Mononuclear cell (primary cell): Measurements from ENCODE around the gene P4HB. TPM values are rescaled to one million over a fixed set of nuclear protein-coding genes. Genes with fewer than 3 reads are reported as not detected.

Experiments used
- total RNA-seq: library from RNA; depleted of rRNA; stranded (reverse); fragments of >200 nt; gene quantifications from one replicate; pipeline ENCODE4 v1.2.3, GENCODE V29; 2012

P4HB gene
- total RNA-seq, 1 donor: 239 TPM

Other genes with a start within 250 kb of the P4HB start
- gene NPLOC4, start 223.4 kb downstream of the P4HB start, total RNA-seq: 46.5 TPM
- 0.10 TPM for gene TSPAN10, start 223.3 kb downstream of the P4HB start, total RNA-seq
- gene PDE6G, start 204.0 kb downstream of the P4HB start, total RNA-seq: 2.1 TPM
- gene OXLD1, start 193.9 kb downstream of the P4HB start, total RNA-seq: 19.3 TPM
- gene CCDC137, start 193.8 kb downstream of the P4HB start, total RNA-seq: 4.4 TPM
- gene ARL16, start 176.7 kb downstream of the P4HB start, total RNA-seq: 15.5 TPM
- gene HGS, start 176.5 kb downstream of the P4HB start, total RNA-seq: 57.0 TPM
- gene MRPL12, start 157.2 kb downstream of the P4HB start, total RNA-seq: 3.7 TPM
- 1.5 TPM for gene SLC25A10, start 148.3 kb downstream of the P4HB start, total RNA-seq
- gene GCGR, start 56.4 kb downstream of the P4HB start, total RNA-seq: not detected
- gene MCRIP1, start 27.2 kb downstream of the P4HB start, total RNA-seq: 32.3 TPM
- not detected for gene PPP1R27, start 25.5 kb downstream of the P4HB start, total RNA-seq
- 189 TPM for gene ARHGDIA, start 10.8 kb upstream of the P4HB start, total RNA-seq
- gene ALYREF, start 31.1 kb upstream of the P4HB start, total RNA-seq: 77.9 TPM
- gene ANAPC11, start 31.2 kb upstream of the P4HB start, total RNA-seq: 36.3 TPM
- gene NPB, start 41.7 kb upstream of the P4HB start, total RNA-seq: 0.10 TPM
- gene PCYT2, start 50.9 kb upstream of the P4HB start, total RNA-seq: 10.6 TPM
- 21.6 TPM for gene SIRT7, start 57.6 kb upstream of the P4HB start, total RNA-seq
- gene MAFG, start 67.2 kb upstream of the P4HB start, total RNA-seq: 14.9 TPM
- gene PYCR1, start 76.8 kb upstream of the P4HB start, total RNA-seq: 0.52 TPM
- not detected for gene MYADML2, start 86.7 kb upstream of the P4HB start, total RNA-seq
- gene NOTUM, start 100.7 kb upstream of the P4HB start, total RNA-seq: not detected
- 10.3 TPM for gene ASPSCR1, start 117.1 kb upstream of the P4HB start, total RNA-seq
- 18.6 TPM for gene CENPX, start 162.3 kb upstream of the P4HB start, total RNA-seq
- 5.5 TPM for gene LRRC45, start 162.8 kb upstream of the P4HB start, total RNA-seq
- gene RAC3, start 171.1 kb upstream of the P4HB start, total RNA-seq: 0.63 TPM
- 25.2 TPM for gene DCXR, start 177.2 kb upstream of the P4HB start, total RNA-seq
- gene RFNG, start 191.3 kb upstream of the P4HB start, total RNA-seq: 13.7 TPM
- gene GPS1, start 191.4 kb upstream of the P4HB start, total RNA-seq: 47.4 TPM
- 73.6 TPM for gene DUS1L, start 205.3 kb upstream of the P4HB start, total RNA-seq
- gene FASN, start 237.7 kb upstream of the P4HB start, total RNA-seq: 21.8 TPM